ENCODE results near the gene PSD4. TPM values are rescaled to one million over a fixed set of nuclear protein-coding genes. Genes with fewer than 3 reads are reported as not detected.

PSD4 gene
- total RNA-seq, 1 experiment from 2014 or later: 9.6 TPM

DNA sequence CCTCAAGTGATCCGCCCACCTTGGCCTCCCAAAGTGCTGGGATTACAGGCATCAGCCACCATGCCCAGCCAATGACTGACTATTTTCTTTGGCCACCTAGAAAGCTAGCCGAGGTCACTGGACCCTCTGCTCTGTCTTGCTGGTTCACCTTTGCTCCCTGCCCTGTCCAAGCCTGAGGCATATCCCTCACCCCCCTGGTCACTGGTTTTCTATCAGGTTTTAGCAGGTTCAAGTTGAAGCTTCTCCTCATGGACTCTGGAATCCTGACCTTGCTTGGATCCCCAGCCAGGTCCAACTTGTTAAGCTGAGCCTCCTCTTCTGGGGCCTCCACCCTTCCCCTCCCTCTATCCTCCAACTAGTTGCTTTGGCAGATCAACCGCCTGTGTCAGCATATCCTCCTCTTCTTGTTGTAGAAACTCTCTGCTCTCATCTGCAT lies 71.5 kb downstream of the PSD4 start:
- ChIA-PET POLR2A (no interaction called here), CTCF (interaction anchor here (0.7 to 25.7 kb wide), 10 partner anchors 8 to 165 kb away, joined by 3 to 505 read pairs (median 6); no protein-coding TSS in a partner anchor)
- H3K9me3 Mint-ChIP-seq (ENCODE audit: unreplicated experiment): no peaks in the 10 kb centered on the region
- no peak overlapping the region for H3K4me3 Mint-ChIP-seq (ENCODE audit: unreplicated experiment)
- no TSS peak for BruUV-seq (replicated peaks)
- H3K36me3 Mint-ChIP-seq (ENCODE audit: insufficient read depth, unreplicated experiment): no peaks in the 10 kb centered on the region
- intact Hi-C loops (cut with micrococcal nuclease): loop anchor here (5.0 kb wide), 1 partner anchor 147 kb away; no protein-coding TSS in a partner anchor
- H3K27me3 Mint-ChIP-seq (ENCODE audit: insufficient read depth, unreplicated experiment): no peaks in the 10 kb centered on the region
- TF ChIP-seq, protein P1, sequence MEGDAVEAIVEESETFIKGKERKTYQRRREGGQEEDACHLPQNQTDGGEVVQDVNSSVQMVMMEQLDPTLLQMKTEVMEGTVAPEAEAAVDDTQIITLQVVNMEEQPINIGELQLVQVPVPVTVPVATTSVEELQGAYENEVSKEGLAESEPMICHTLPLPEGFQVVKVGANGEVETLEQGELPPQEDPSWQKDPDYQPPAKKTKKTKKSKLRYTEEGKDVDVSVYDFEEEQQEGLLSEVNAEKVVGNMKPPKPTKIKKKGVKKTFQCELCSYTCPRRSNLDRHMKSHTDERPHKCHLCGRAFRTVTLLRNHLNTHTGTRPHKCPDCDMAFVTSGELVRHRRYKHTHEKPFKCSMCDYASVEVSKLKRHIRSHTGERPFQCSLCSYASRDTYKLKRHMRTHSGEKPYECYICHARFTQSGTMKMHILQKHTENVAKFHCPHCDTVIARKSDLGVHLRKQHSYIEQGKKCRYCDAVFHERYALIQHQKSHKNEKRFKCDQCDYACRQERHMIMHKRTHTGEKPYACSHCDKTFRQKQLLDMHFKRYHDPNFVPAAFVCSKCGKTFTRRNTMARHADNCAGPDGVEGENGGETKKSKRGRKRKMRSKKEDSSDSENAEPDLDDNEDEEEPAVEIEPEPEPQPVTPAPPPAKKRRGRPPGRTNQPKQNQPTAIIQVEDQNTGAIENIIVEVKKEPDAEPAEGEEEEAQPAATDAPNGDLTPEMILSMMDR (IDR thresholded peaks at IDR 0.05; ENCODE audit: unreplicated experiment): no peak
- H3K27ac Mint-ChIP-seq (ENCODE audit: low read depth, unreplicated experiment): peak overlapping the region; percentile 16
- no peak for DNase-seq (ENCODE audit: unreplicated experiment)
- peaks cover 21% of the 10 kb centered on the region for H3K4me1 Mint-ChIP-seq (ENCODE audit: insufficient read depth, unreplicated experiment)

DNA sequence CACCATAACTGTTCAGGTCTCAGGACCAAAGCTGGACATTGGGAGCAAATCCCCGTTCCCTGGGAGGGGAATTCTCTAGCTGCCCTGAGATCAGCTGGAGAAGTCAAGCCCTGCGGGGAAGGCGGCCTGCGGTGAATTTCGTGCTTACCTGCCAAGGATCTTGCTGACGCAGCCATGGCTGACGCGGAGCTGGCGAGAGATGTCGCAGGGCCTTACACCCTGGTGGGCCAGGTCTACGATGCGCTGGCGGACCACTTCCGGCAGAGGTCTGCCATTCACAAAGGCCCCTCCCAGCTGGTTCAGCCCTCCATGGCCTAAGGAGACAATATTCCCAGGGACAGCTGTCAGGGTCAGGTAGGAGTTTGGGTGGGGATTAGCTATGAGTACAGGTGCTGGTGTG lies 72.8 kb downstream of the PSD4 start:
- no TSS peak for BruUV-seq (replicated peaks)
- Mint-ChIP-seq H3K4me1 (ENCODE audit: insufficient read depth, unreplicated experiment) (peaks cover 8% of the 10 kb centered on the region), H3K27ac (ENCODE audit: low read depth, unreplicated experiment) (peak overlapping the region; percentile 55), H3K9me3 (ENCODE audit: unreplicated experiment) (no peaks in the 10 kb centered on the region), H3K27me3 (ENCODE audit: insufficient read depth, unreplicated experiment) (no peaks in the 10 kb centered on the region), H3K36me3 (ENCODE audit: insufficient read depth, unreplicated experiment) (no peaks in the 10 kb centered on the region), H3K4me3 (ENCODE audit: unreplicated experiment) (no peak overlapping the region)
- intact Hi-C loops (cut with micrococcal nuclease): loop anchor here (5.0 kb wide), 1 partner anchor 146 kb away; no protein-coding TSS in a partner anchor
- TF ChIP-seq, protein P1 (IDR thresholded peaks at IDR 0.05; ENCODE audit: unreplicated experiment): no peak
- POLR2A ChIA-PET: interaction anchor here (0.7 kb wide), 2 partner anchors 42 to 47 kb away, joined by 3 read pairs; no protein-coding TSS in a partner anchor
- DNase-seq (ENCODE audit: unreplicated experiment): no peak
- CTCF ChIA-PET: interaction anchor here (0.5 to 25.7 kb wide), 10 partner anchors 11 to 167 kb away, joined by 3 to 505 read pairs (median 6); no protein-coding TSS in a partner anchor

DNA sequence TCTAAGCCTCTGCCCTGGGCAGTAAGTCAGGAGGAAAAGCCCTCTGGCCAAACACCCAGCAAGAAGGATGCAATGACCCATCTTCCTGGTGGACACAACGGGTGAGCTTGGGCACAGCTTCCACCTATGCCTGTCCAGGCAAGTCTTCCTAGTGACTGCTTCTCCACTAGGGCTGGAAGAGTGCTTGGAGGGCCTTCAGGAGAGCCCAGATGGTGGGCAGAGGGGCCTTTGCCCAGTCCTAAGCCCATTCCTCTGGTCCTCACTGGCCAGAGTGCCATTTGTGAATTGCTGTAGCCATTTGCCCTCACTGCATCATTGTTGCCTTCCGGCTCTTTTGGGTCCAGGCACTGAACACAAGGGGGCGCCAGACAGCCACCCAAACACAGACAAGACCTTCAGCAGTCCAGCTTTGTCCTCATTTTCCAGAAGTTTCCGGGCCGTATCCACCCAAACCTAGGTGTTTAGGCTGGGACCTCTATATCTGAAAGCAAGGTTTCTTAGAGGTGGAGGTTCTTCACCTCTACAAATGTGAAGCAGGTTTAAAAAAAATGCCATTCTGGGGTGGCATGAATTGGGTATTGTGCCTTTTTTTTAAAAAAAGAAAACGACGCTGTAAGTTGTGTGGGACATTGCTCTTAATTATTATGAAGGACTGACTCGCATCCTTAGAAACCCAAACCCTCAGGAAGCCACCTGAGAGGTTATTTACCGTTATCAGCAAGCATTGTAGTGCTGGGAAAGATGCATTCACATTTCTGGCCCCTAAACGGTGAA lies 75.4 kb downstream of the PSD4 start:
- H3K4me1 Mint-ChIP-seq (ENCODE audit: insufficient read depth, unreplicated experiment): peaks cover 15% of the 10 kb centered on the region
- no peaks in the 10 kb centered on the region for H3K27me3 Mint-ChIP-seq (ENCODE audit: insufficient read depth, unreplicated experiment)
- H3K27ac Mint-ChIP-seq (ENCODE audit: low read depth, unreplicated experiment): no peak overlapping the region
- intact Hi-C loops (cut with micrococcal nuclease): loop anchor here (1.0 to 5.0 kb wide), 6 partner anchors 34 to 143 kb away; no protein-coding TSS in a partner anchor
- POLR2A ChIA-PET: interaction anchor here (0.6 to 2.2 kb wide), 9 partner anchors 9 to 141 kb away, joined by 3 to 8 read pairs (median 4); no protein-coding TSS in a partner anchor
- no peak overlapping the region for H3K4me3 Mint-ChIP-seq (ENCODE audit: unreplicated experiment)
- BruUV-seq (replicated peaks): no TSS peak
- CTCF ChIA-PET: interaction anchor here (0.6 to 25.7 kb wide), 33 partner anchors 10 to 169 kb away, joined by 3 to 505 read pairs (median 5); no protein-coding TSS in a partner anchor
- H3K36me3 Mint-ChIP-seq (ENCODE audit: insufficient read depth, unreplicated experiment): no peaks in the 10 kb centered on the region
- H3K9me3 Mint-ChIP-seq (ENCODE audit: unreplicated experiment): no peaks in the 10 kb centered on the region
- DNase-seq (ENCODE audit: unreplicated experiment): peak; percentile 86
- TF ChIP-seq, protein P1 (IDR thresholded peaks at IDR 0.05; ENCODE audit: unreplicated experiment): peak; percentile 92

DNA sequence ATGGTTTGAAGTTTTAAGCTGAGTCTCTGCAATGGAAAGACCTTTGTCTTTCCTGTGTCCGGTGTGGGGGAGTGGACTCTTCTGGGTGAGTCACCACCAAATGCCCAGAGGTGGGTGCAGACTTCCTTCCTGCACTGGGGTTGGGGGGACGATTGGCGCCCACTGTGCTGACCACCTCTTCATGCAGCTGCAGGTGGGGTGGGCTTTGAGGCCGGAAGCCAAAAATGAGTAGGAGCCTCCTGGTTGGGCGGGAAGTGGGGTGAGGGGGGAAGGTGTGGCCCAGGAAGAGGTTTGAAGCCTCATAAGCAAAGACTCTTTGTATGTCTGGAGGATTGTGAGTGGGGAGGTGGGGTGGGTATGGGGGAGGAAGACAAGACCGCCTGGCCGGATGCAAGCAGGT lies 77.3 kb downstream of the PSD4 start:
- TF ChIP-seq, protein P1 (IDR thresholded peaks at IDR 0.05; ENCODE audit: unreplicated experiment): no peak
- POLR2A ChIA-PET: interaction anchor here (0.7 kb wide), 1 partner anchor 10 kb away, joined by 3 read pairs; no protein-coding TSS in a partner anchor
- no TSS peak for BruUV-seq (replicated peaks)
- intact Hi-C loops (cut with micrococcal nuclease): no loop called here
- CTCF ChIA-PET: interaction anchor here (0.6 to 25.7 kb wide), 6 partner anchors 19 to 322 kb away, joined by 3 to 505 read pairs (median 8); no protein-coding TSS in a partner anchor
- H3K9me3 Mint-ChIP-seq (ENCODE audit: unreplicated experiment): peaks cover 5% of the 10 kb centered on the region
- H3K36me3 Mint-ChIP-seq (ENCODE audit: insufficient read depth, unreplicated experiment): no peaks in the 10 kb centered on the region
- H3K4me1 Mint-ChIP-seq (ENCODE audit: insufficient read depth, unreplicated experiment): peaks cover 9% of the 10 kb centered on the region
- H3K27ac Mint-ChIP-seq (ENCODE audit: low read depth, unreplicated experiment): no peak overlapping the region
- no peak overlapping the region for H3K4me3 Mint-ChIP-seq (ENCODE audit: unreplicated experiment)
- H3K27me3 Mint-ChIP-seq (ENCODE audit: insufficient read depth, unreplicated experiment): no peaks in the 10 kb centered on the region
- peak; percentile 2 for DNase-seq (ENCODE audit: unreplicated experiment)
